Spinal cord (tissue), 10 donors: ENCODE data around the gene PGM3. TPM values are rescaled to one million over a fixed set of nuclear protein-coding genes. Genes with fewer than 3 reads are reported as not detected.

Experiments
- DNase-seq, 6 donors: peaks; one replicate each; pipeline versions ENCODE4 v3.0.0 to v3.0.0-alpha.2; 2013 to 2015; ENCODE audit warnings: low spot score in 6 of 6, low read depth in 4 of 6
- H3K27ac ChIP-seq: one replicate; pipeline ENCODE4 v1.5.1; 2013; ENCODE audit warnings: low read depth, low read length, control low read depth
- H3K27me3 ChIP-seq: one replicate; pipeline ENCODE4 v1.6.1; 2013; ENCODE audit warnings: low read length; ENCODE audit not compliant: control insufficient read depth, insufficient read depth
- H3K36me3 ChIP-seq: one replicate; pipeline ENCODE4 v1.6.1; 2013; ENCODE audit warnings: low read length; ENCODE audit not compliant: control insufficient read depth, insufficient read depth
- H3K4me1 ChIP-seq: one replicate; pipeline ENCODE4 v1.6.1; 2013; ENCODE audit warnings: low read length; ENCODE audit not compliant: control insufficient read depth, insufficient read depth
- H3K4me3 ChIP-seq: one replicate; pipeline ENCODE4 v1.5.1; 2013; ENCODE audit warnings: low read depth, low read length, control low read depth
- H3K9me3 ChIP-seq: one replicate; pipeline ENCODE4 v1.6.1; 2013; ENCODE audit warnings: low read length; ENCODE audit not compliant: control insufficient read depth, insufficient read depth
- WGBS: methylation state at CpG from one replicate; pipeline ENCODE4 v1.1.5; 2013; ENCODE audit warnings: missing lambda C conversion rate; ENCODE audit not compliant: insufficient coverage; 5-methylcytosine and 5-hydroxymethylcytosine counted together
- long read RNA-seq, 4 donors: transcript quantifications; one replicate each; lab custom pipeline, GENCODE V29; 2026
- polyA plus RNA-seq, 2 donors: library from polyadenylated mRNA; unstranded; fragments of 120-200 nt; gene quantifications; one replicate each; pipeline ENCODE4 v1.2.1, GENCODE V29; 2013; ENCODE audit not compliant: insufficient read length in 2 of 2
- total RNA-seq, 2 donors: library from RNA; depleted of rRNA in 1 of 2; stranded (reverse); fragments of 120-200 nt in 1 of 2; fragments of >200 nt in 1 of 2; gene quantifications; one replicate each; pipeline versions ENCODE4 v1.2.3 to v1.2.4, GENCODE V29; 2013 to 2014
- donor health status: healthy.

PGM3 gene, protein sequence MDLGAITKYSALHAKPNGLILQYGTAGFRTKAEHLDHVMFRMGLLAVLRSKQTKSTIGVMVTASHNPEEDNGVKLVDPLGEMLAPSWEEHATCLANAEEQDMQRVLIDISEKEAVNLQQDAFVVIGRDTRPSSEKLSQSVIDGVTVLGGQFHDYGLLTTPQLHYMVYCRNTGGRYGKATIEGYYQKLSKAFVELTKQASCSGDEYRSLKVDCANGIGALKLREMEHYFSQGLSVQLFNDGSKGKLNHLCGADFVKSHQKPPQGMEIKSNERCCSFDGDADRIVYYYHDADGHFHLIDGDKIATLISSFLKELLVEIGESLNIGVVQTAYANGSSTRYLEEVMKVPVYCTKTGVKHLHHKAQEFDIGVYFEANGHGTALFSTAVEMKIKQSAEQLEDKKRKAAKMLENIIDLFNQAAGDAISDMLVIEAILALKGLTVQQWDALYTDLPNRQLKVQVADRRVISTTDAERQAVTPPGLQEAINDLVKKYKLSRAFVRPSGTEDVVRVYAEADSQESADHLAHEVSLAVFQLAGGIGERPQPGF
- total RNA-seq (10 to 100 TPM; 57.4 to 88.2 TPM), polyA plus RNA-seq (10 to 100 TPM; 50.7 to 62.4 TPM)
- long read RNA-seq, donor 1, full-length matches to known transcripts: 12 of 55 reads
- long read RNA-seq, donor 1, partial matches to known transcripts: 37 of 55 reads
- long read RNA-seq, donor 1, other reads (novel, unspliced or antisense): 6 of 55 reads
- long read RNA-seq, donor 2, full-length matches to known transcripts: 2 of 2 reads
- long read RNA-seq, donor 2, partial matches to known transcripts: 0 of 2 reads
- long read RNA-seq, donor 2, other reads (novel, unspliced or antisense): 0 of 2 reads
- long read RNA-seq, donor 3, full-length matches to known transcripts: 1 of 1 reads
- long read RNA-seq, donor 3, partial matches to known transcripts: 0 of 1 reads
- long read RNA-seq, donor 3, other reads (novel, unspliced or antisense): 0 of 1 reads
- long read RNA-seq, donor 4, full-length matches to known transcripts: 12 of 12 reads
- long read RNA-seq, donor 4, partial matches to known transcripts: 0 of 12 reads
- long read RNA-seq, donor 4, other reads (novel, unspliced or antisense): 0 of 12 reads

DNA sequence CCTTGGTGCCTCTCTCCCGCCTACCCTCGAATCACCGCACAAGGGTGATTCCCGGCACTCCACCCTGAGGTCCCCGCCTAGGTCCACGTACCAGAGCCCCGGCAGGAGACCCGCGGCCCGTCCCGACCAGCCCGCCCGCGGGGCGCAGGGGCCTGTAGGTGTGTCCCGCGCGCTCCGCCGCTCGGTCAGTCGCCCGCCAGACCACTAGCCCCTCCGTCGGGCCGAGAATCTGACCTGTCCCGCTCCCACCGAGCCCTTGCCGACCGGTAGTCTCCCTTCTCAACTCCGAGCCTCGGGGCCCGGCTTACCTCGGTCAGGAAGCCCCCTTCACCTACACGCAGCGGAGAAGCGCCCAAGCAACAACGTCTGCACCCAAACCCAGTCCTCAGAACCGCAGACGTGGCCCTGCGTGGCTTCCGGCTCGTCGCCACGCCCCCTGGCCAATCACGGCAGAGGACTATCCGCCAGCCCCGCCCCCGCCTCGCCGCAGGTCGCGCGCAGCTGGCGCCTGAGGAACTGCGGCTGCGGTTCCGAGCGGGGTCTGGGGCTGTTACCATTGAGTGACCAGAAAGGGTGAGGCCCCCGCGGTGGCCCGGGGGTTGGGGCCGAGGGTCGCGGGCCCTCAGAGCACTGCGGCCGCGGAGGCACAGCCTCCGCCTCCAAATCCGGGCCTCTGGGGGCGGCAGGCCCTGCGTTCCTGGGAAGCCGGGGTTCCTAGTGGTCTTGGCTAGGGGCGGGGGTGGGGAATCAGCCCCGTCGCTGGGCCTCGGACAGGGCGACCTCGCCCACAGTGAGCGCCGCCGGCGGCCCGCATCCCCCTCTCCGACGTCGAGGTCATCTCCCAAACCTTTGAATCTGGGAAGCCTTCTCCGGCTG lies at the start of gene PGM3, which contains the start of gene RWDD2A:
TSS of gene PGM3 (minus strand) at position 395 of the 876 bp plus-strand sequence. CDS start 2,253 bp downstream, outside the sequence.
TSS of gene RWDD2A (plus strand) at position 487 of the 876 bp plus-strand sequence. CDS start 1,095 bp downstream, outside the sequence.
- no peaks in the 10 kb centered on the region for H3K27me3 ChIP-seq
- peaks cover 6% of the 10 kb centered on the region for H3K36me3 ChIP-seq
- DNase-seq: peak; percentile 80 to 97 (median 86)
- peak within 1 kb of the TSS; percentile 89 for H3K4me3 ChIP-seq
- WGBS: under 1% methylated on average over 88 of the region's 88 CpGs
- peaks cover 15% of the 10 kb centered on the region for H3K4me1 ChIP-seq
- H3K9me3 ChIP-seq: no peaks in the 10 kb centered on the region
- peak within 1 kb of the TSS; percentile 79 for H3K27ac ChIP-seq

DNA sequence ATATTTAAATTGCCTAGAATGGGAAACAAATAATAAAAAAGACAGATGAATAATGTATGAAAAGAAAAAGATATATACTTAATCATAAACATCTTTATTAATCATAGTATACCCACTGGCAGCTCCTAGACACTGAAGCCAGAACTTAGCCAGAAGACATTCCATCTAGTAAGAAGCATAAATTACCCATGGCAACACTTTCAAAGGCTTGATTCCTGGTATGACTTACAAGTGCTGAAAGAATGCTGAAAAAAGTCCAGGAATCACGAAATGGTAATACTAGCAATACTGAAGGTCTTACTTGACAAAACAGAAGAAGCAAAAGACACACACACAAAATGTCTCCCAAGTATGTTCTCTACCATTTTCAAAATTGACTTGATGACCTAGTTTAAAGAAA lies 38.1 kb upstream of the PGM3 start:
- Histone ChIP-seq H3K4me1 (no peaks in the 10 kb centered on the region), H3K36me3 (no peaks in the 10 kb centered on the region), H3K27ac (no peak overlapping the region), H3K27me3 (no peaks in the 10 kb centered on the region), H3K9me3 (no peaks in the 10 kb centered on the region), H3K4me3 (no peak overlapping the region)
- no CpG with 5 or more reads among the region's 1 CpG for WGBS
- peak in 1 of 6 donors; percentile 7 for DNase-seq

DNA sequence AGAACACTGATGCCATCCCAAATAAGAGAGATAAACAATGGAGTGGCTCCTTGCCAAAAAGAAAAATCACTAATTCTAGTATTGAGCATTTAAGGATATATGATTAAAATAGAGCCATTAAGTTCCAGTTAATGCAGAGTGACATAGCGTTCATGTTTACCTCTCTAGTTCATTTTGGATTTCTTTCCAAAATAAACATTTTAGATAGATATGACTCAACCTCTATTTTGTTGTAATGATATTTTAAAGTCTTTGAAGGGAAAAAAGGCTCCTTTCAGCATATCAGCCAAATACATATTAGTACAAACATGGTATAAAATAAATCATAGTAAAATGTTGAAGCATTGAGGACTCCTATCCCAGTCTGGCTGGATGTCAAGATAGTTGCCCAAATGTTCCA lies 33.5 kb upstream of the PGM3 start:
- WGBS: no CpG with 5 or more reads among the region's 1 CpG
- Histone ChIP-seq H3K27me3 (no peaks in the 10 kb centered on the region), H3K27ac (no peak overlapping the region), H3K4me3 (no peak overlapping the region), H3K36me3 (no peaks in the 10 kb centered on the region), H3K9me3 (no peaks in the 10 kb centered on the region), H3K4me1 (no peaks in the 10 kb centered on the region)
- no peak for DNase-seq

DNA sequence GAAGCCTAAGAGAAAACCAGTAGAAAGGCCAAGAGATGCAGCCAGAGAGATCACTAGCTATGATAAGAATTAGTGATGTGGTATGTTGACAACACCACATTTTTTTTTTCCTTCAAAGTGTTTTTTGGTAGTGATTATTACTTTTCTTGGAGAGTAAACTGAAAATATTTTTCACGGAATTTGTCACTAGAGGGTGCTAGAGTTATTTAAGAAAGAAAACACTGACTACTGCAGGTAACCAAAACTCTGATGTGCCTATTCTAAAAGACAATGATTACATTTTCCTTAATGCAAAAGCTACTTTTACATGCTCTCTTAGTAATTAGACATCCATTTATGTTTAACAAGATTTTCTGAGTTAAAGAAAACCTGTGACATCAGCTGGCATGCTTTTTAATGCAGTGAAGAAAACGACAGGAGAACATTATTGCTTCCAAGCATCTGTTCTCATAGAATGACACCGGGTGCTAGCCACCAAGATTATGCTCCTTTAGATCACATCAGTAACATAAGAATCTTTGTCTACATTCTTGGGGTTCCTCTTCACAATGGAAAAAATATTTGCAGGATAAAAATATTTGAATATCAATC lies 28.9 kb upstream of the PGM3 start:
- no peaks in the 10 kb centered on the region for H3K27me3 ChIP-seq
- no peaks in the 10 kb centered on the region for H3K9me3 ChIP-seq
- H3K27ac ChIP-seq: no peak overlapping the region
- no CpG with 5 or more reads among the region's 3 CpGs for WGBS
- peak; percentile 24 to 88 (median 39) for DNase-seq
- no peak overlapping the region for H3K4me3 ChIP-seq
- no peaks in the 10 kb centered on the region for H3K36me3 ChIP-seq
- no peaks in the 10 kb centered on the region for H3K4me1 ChIP-seq

DNA sequence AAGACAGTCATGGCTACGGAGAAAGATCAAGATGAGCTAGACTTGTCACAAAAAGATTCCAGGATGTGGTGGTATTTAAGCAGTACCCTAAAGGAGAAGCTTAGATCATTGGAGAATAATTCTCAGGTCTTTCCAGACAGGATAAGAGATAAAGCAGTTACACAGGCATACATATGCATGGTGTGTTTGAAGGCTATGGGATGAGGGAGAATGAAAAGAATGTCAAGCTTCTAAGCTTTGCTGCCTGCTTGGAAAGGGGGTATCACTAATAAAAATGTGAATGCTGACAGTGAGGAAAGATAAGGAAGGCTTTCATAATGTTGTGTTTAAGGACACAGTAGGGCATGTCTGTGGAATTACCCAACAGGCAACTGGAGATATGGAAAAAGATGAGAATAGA lies 28.2 kb upstream of the PGM3 start:
- no peak overlapping the region for H3K27ac ChIP-seq
- no peaks in the 10 kb centered on the region for H3K4me1 ChIP-seq
- H3K9me3 ChIP-seq: no peaks in the 10 kb centered on the region
- H3K36me3 ChIP-seq: no peaks in the 10 kb centered on the region
- no peak for DNase-seq
- WGBS: 100% methylated on average over 1 of the region's 1 CpG
- H3K27me3 ChIP-seq: no peaks in the 10 kb centered on the region
- no peak overlapping the region for H3K4me3 ChIP-seq

DNA sequence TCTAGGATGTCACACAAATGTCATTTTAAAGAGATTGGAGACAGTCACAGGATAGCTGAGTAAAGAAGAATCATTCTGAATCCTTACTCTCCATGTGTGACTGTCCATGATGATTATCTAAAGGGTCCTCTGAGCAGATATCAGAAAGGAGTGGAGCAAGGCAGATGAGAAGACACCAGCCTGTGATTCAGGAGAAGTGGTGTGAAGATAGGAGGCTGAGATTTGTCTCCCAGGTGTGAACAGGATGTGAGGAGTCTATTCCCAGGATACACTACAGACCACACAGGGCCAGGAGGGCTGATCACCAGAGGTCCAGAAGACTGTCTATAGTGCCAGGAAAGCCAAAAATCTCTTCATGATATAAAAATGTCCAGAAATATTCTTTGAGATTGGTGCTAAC lies 27.1 kb upstream of the PGM3 start:
- DNase-seq: no peak
- H3K4me3 ChIP-seq: no peak overlapping the region
- no peak overlapping the region for H3K27ac ChIP-seq
- H3K36me3 ChIP-seq: no peaks in the 10 kb centered on the region
- no peaks in the 10 kb centered on the region for H3K4me1 ChIP-seq
- H3K9me3 ChIP-seq: no peaks in the 10 kb centered on the region
- H3K27me3 ChIP-seq: no peaks in the 10 kb centered on the region

DNA sequence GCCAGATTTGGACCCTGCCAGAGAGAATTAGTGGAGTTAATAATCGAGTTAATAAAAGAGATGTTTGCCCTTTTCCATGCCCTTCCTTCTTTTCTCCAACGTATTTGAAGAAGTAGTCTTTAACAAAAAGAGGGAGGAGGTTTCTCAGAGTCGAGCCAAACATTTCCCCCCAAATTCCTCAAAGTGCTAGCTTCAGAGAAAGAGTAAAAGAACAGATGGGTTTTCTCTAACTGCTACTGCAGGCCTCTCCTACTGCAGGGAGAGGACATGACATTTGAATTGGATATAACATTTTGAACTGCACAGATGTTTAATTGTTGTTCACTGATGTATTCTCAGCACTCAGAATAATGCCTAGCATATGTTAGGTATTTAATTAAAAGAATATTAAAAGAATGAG lies 25.6 kb upstream of the PGM3 start:
- H3K27me3 ChIP-seq: no peaks in the 10 kb centered on the region
- no peak overlapping the region for H3K27ac ChIP-seq
- no peak overlapping the region for H3K4me3 ChIP-seq
- H3K4me1 ChIP-seq: no peaks in the 10 kb centered on the region
- H3K36me3 ChIP-seq: no peaks in the 10 kb centered on the region
- H3K9me3 ChIP-seq: no peaks in the 10 kb centered on the region
- no CpG with 5 or more reads among the region's 3 CpGs for WGBS
- peak in 1 of 6 donors; percentile 58 for DNase-seq

DNA sequence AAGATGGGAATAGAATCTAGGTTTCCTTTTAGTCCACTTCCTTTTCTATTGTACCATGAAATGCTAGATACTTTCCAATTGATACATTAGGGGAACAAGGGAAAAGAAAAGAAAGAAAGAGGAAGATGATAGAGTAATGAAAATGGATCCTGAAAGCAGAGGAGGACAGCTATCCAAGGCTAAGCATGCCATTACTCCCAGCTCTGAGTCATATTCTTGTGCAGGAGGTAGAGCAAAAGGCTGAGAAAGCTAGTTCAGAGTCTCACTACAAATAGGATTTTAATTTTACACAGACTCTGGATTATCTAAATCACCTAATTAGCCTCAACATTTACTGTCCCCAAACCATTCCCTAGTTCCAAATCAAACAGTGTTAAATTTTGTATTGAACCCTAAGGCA lies 23.7 kb upstream of the PGM3 start:
- Histone ChIP-seq H3K27me3 (no peaks in the 10 kb centered on the region), H3K4me3 (no peak overlapping the region), H3K36me3 (no peaks in the 10 kb centered on the region), H3K27ac (no peak overlapping the region), H3K9me3 (no peaks in the 10 kb centered on the region), H3K4me1 (no peaks in the 10 kb centered on the region)
- no peak for DNase-seq
